CD8-positive, alpha-beta memory T cell (primary cell): ENCODE measurements around the gene LLPH. TPM values are rescaled to one million over a fixed set of nuclear protein-coding genes. Genes with fewer than 3 reads are reported as not detected.

Experiments used
- CTCF ChIA-PET: fragments of 350-600 bp; sonication (Branson Sonifier 250); formaldehyde crosslinking; loops from one replicate; lab custom pipeline; 2021; ENCODE audit warnings: antibody characterized with exemption; lab: Charles Lee
- POLR2A ChIA-PET: fragments of 350-600 bp; sonication (Branson Sonifier 250); formaldehyde crosslinking; loops from one replicate; lab custom pipeline; 2021; ENCODE audit warnings: antibody characterized with exemption; lab: Charles Lee
- DNase-seq, 5 donors: peaks; one replicate each; pipeline versions ENCODE4 v3.0.0 to v3.0.0-alpha.2; 2020 to 2022; ENCODE audit warnings: mixed read lengths in 1 of 5
- H3K27ac ChIP-seq: one replicate; pipeline ENCODE4 v1.7.0; 2013; ENCODE audit warnings: low read depth, mild to moderate bottlenecking, low read length, moderate library complexity
- H3K27me3 ChIP-seq: 2 replicates; pipeline ENCODE4 v1.7.0; 2013; ENCODE audit warnings: low read length, mild to moderate bottlenecking; ENCODE audit not compliant: insufficient read depth, poor library complexity, severe bottlenecking
- H3K36me3 ChIP-seq: 2 replicates; pipeline ENCODE4 v1.7.0; 2013; ENCODE audit warnings: mild to moderate bottlenecking, low read length, moderate library complexity; ENCODE audit not compliant: insufficient read depth
- H3K4me1 ChIP-seq: 2 replicates; pipeline ENCODE4 v1.7.0; 2013; ENCODE audit warnings: mild to moderate bottlenecking, low read length, moderate library complexity; ENCODE audit not compliant: insufficient read depth
- H3K4me3 ChIP-seq: 2 replicates; pipeline ENCODE4 v1.7.0; 2013; ENCODE audit warnings: mild to moderate bottlenecking, low read length
- H3K9me3 ChIP-seq: 2 replicates; pipeline ENCODE4 v1.7.0; 2013; ENCODE audit warnings: mild to moderate bottlenecking, low read length
- H3K27ac Mint-ChIP-seq, 8 donors: one replicate each; pipeline ENCODE4 v1.8.0; 2020 to 2021; ENCODE audit warnings: mixed read lengths in 8 of 8, mild to moderate bottlenecking in 6 of 8, inconsistent platforms in 3 of 8, moderate library complexity in 3 of 8
- H3K27me3 Mint-ChIP-seq, 2 donors: one replicate each; pipeline ENCODE4 v1.8.0; 2020 to 2021; ENCODE audit warnings: mixed read lengths in 2 of 2, mild to moderate bottlenecking in 1 of 2, moderate library complexity in 1 of 2
- H3K36me3 Mint-ChIP-seq, 3 donors: one replicate each; pipeline ENCODE4 v1.8.0; 2020 to 2021; ENCODE audit warnings: mixed read lengths in 3 of 3, inconsistent platforms in 1 of 3, mild to moderate bottlenecking in 1 of 3
- H3K4me1 Mint-ChIP-seq, 3 donors: one replicate each; pipeline ENCODE4 v1.8.0; 2020 to 2021; ENCODE audit warnings: mixed read lengths in 3 of 3, inconsistent platforms in 1 of 3, mild to moderate bottlenecking in 1 of 3
- H3K4me3 Mint-ChIP-seq, 7 donors: one replicate each; pipeline ENCODE4 v1.8.0; 2020 to 2021; ENCODE audit warnings: mixed read lengths in 7 of 7, mild to moderate bottlenecking in 6 of 7, moderate library complexity in 4 of 7, inconsistent platforms in 2 of 7
- H3K9me3 Mint-ChIP-seq, 5 donors: one replicate each; pipeline ENCODE4 v1.8.0; 2020 to 2022; ENCODE audit warnings: mixed read lengths in 5 of 5, mild to moderate bottlenecking in 3 of 5, moderate library complexity in 2 of 5, inconsistent platforms in 1 of 5
- polyA plus RNA-seq: library from polyadenylated mRNA; unstranded; fragments of 300-500 nt; fragmentation: Illumina TruSeq; gene quantifications from one replicate; pipeline ENCODE4 v1.2.3, GENCODE V29; 2021
- total RNA-seq, 2 experiments: library from RNA; stranded (reverse); gene quantifications; one replicate each; pipeline ENCODE4 v1.2.3, GENCODE V29; 2021

Gene LLPH
- total and polyA plus RNA-seq, 3 experiments from 2014 or later: 45.7 to 49.3 (median 47.7) TPM

DNA sequence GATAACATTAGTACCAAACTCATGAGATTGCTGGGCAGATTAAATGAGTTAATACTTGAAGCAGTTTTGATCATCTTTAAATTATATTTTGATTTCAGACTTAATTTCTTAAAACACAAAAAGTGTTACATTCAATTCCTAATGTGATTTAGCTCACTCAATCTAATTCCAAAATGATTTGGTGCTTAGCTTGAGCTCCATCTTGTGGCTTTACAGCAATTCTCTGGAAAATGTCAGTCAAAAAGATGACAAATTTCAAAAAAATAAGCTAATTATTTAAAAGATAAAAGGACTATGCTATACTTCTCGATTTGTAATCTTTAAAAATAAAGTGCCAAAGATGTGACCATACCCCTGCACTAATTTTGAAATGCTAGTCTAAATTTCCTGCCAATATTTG lies 10.1 kb downstream of the LLPH start:
- no peak for DNase-seq
- Mint-ChIP-seq H3K27ac (peak overlapping the region in 2 of 8 donors; percentile 36 to 73), H3K9me3 (no peaks in the 10 kb centered on the region), H3K36me3 (peaks cover 5 to 54% (median 22%) of the 10 kb centered on the region in 3 donors), H3K4me3 (no peak overlapping the region), H3K27me3 (no peaks in the 10 kb centered on the region), H3K4me1 (peaks cover 24 to 30% (median 25%) of the 10 kb centered on the region in 3 donors)
- H3K27ac ChIP-seq: no peak overlapping the region
- POLR2A ChIA-PET: no interaction called here
- no peak overlapping the region for H3K4me3 ChIP-seq
- no peaks in the 10 kb centered on the region for H3K27me3 ChIP-seq
- CTCF ChIA-PET: interaction anchor here (1.3 to 1.7 kb wide), 3 partner anchors 10 to 49 kb away, joined by 3 to 5 read pairs (median 3); partner anchors contain the start of genes LLPH and TMBIM4
- no peaks in the 10 kb centered on the region for H3K9me3 ChIP-seq
- peaks cover 19% of the 10 kb centered on the region for H3K36me3 ChIP-seq
- peaks cover 7% of the 10 kb centered on the region for H3K4me1 ChIP-seq

DNA sequence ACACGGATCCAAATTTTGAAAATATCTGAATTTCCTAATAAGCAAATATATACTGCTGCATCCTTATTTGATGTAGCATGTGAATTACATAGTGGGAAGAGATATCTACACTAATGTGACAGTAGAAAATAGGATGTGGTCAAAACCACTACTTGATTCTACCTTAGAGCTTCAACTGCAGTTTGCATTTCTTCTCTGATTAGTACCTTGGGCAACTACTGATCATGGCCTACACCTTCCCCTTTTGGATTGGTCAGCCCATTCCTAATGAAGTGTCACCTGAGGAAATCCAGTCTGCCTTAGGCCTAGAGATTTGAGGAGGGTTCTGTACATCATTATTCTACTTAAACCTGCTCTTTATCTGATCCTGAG lies 10.7 kb downstream of the LLPH start:
- Histone ChIP-seq H3K27ac (no peak overlapping the region), H3K27me3 (no peaks in the 10 kb centered on the region), H3K4me1 (peaks cover 7% of the 10 kb centered on the region), H3K36me3 (peaks cover 13% of the 10 kb centered on the region), H3K9me3 (no peaks in the 10 kb centered on the region), H3K4me3 (no peak overlapping the region)
- Mint-ChIP-seq H3K4me1 (peaks cover 19 to 24% (median 19%) of the 10 kb centered on the region in 3 donors), H3K27ac (peak overlapping the region in 3 of 8 donors; percentile 23 to 73 (median 37)), H3K9me3 (no peaks in the 10 kb centered on the region), H3K27me3 (no peaks in the 10 kb centered on the region), H3K36me3 (peaks cover under 1 to 47% (median 18%) of the 10 kb centered on the region in 3 donors), H3K4me3 (no peak overlapping the region)
- ChIA-PET CTCF (interaction anchor here (1.3 to 1.7 kb wide), 3 partner anchors 11 to 50 kb away, joined by 3 to 5 read pairs (median 3); partner anchors contain the start of genes LLPH and TMBIM4), POLR2A (no interaction called here)
- DNase-seq: no peak

GRCh38 chr12:66119229-66119869 lies 11.2 kb downstream of the LLPH start:
- Histone ChIP-seq H3K36me3 (peaks cover 9% of the 10 kb centered on the region), H3K9me3 (no peaks in the 10 kb centered on the region), H3K27me3 (no peaks in the 10 kb centered on the region), H3K27ac (no peak overlapping the region), H3K4me3 (no peak overlapping the region), H3K4me1 (peaks cover 7% of the 10 kb centered on the region)
- POLR2A ChIA-PET: no interaction called here
- CTCF ChIA-PET: interaction anchor here (1.4 kb wide), 1 partner anchor 11 kb away, joined by 3 read pairs; no protein-coding TSS in a partner anchor
- H3K9me3 Mint-ChIP-seq: no peaks in the 10 kb centered on the region
- no peak for DNase-seq
- no peak overlapping the region for H3K4me3 Mint-ChIP-seq
- no peaks in the 10 kb centered on the region for H3K27me3 Mint-ChIP-seq
- H3K36me3 Mint-ChIP-seq: peaks cover 0 to 42% (median 15%) of the 10 kb centered on the region in 3 donors
- peak overlapping the region in 1 of 8 donors; percentile 37 for H3K27ac Mint-ChIP-seq
- peaks cover 15 to 19% (median 16%) of the 10 kb centered on the region in 3 donors for H3K4me1 Mint-ChIP-seq

DNA sequence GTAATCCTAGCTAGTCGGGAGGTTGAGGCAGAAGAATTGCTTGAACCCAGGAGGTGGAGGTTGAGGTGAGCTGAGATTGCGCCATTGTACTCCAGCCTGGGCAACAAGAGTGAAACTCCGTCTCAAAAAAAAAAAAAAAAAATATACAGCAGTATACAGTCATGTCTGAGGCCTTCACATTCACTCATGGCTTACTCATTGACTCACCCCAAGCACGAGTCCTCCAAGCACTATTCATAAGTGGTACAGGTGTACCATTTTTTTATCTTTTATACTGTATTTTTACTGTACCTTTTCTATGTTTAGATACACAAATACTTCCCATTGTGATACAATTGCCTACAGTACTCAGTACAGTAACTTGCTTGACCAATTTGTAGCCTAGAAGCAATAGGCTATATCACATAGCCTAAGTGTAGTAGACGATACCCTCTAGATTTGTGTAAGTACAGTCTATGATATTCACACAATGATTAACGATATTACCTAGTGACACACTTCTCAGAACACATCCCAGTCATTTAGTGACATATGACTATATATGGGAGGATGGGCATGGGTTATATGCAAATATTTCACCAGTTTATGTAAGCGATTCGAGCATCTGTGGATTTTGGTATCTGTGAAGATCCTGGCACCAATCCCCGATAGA lies 12.2 kb downstream of the LLPH start:
- Histone ChIP-seq H3K27ac (no peak overlapping the region), H3K27me3 (no peaks in the 10 kb centered on the region), H3K9me3 (no peaks in the 10 kb centered on the region), H3K36me3 (peaks cover 4% of the 10 kb centered on the region), H3K4me3 (no peak overlapping the region), H3K4me1 (peaks cover 7% of the 10 kb centered on the region)
- ChIA-PET POLR2A (no interaction called here), CTCF (no interaction called here)
- no peak for DNase-seq
- peaks cover 0 to 33% (median 8%) of the 10 kb centered on the region in 3 donors for H3K36me3 Mint-ChIP-seq
- no peak overlapping the region for H3K4me3 Mint-ChIP-seq
- H3K9me3 Mint-ChIP-seq: peaks cover 0 to 2% (median 0%) of the 10 kb centered on the region in 5 donors
- peaks cover 11 to 16% (median 12%) of the 10 kb centered on the region in 3 donors for H3K4me1 Mint-ChIP-seq
- no peak overlapping the region for H3K27ac Mint-ChIP-seq
- H3K27me3 Mint-ChIP-seq: no peaks in the 10 kb centered on the region

DNA sequence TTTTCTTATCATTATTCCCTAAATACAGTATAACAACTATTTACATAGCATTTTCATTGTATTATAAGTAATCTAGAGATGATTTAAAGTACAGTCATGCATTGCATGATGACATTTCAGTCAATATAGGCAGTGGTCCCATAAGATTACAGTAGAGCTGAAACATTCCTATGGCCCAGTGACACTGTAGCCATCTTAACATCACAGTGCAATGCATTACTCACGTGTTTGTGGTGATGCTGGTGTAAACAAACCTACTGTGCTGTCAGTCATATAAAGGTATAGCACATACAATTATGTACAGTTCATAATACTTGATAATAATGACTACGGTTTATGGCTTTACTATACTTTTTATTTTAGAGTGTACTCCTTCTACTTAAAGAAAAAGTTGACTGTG lies 13.3 kb downstream of the LLPH start:
- Histone ChIP-seq H3K27me3 (no peaks in the 10 kb centered on the region), H3K27ac (no peak overlapping the region), H3K4me3 (no peak overlapping the region), H3K4me1 (peaks cover 7% of the 10 kb centered on the region), H3K36me3 (peaks cover 3% of the 10 kb centered on the region), H3K9me3 (no peaks in the 10 kb centered on the region)
- CTCF ChIA-PET: interaction anchor here (1.4 kb wide), 1 partner anchor 9 kb away, joined by 4 read pairs; no protein-coding TSS in a partner anchor
- DNase-seq: no peak
- Mint-ChIP-seq H3K4me1 (peaks cover 11 to 16% (median 12%) of the 10 kb centered on the region in 3 donors), H3K36me3 (peaks cover 0 to 22% (median 7%) of the 10 kb centered on the region in 3 donors), H3K27ac (no peak overlapping the region), H3K4me3 (no peak overlapping the region), H3K27me3 (no peaks in the 10 kb centered on the region), H3K9me3 (peaks cover 0 to 2% (median 0%) of the 10 kb centered on the region in 5 donors)
- POLR2A ChIA-PET: no interaction called here

DNA sequence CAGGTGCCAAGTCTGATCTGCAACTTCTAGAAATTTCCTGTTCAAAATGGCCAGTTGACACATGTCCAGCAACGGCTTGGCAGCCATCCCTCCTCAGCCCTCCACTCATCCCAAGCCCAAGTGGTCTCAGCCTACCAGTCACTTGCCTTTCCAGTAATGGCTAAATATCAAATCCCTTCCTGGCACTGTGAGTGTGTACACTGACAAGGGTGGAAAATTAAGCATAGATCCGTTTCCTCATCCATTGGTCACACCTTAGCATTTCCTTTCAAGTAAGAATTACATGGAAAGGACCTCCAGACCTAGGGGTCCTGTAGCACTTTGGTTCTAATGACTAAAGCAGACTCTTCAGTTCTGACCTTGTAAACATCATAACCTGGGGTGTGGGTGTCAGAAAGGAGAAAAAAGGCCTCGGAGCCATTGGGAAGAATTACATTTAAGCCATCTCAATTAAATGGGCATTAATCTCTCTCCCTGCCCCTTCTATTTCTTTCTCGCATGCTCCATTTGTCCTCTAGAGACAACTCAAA lies 15.4 kb downstream of the LLPH start:
- H3K27ac ChIP-seq: no peak overlapping the region
- Mint-ChIP-seq H3K9me3 (peaks cover 0 to 2% (median 0%) of the 10 kb centered on the region in 5 donors), H3K27ac (no peak overlapping the region), H3K4me3 (no peak overlapping the region), H3K4me1 (peaks cover 8 to 10% (median 9%) of the 10 kb centered on the region in 3 donors), H3K27me3 (no peaks in the 10 kb centered on the region), H3K36me3 (peaks cover 0 to 11% (median 3%) of the 10 kb centered on the region in 3 donors)
- POLR2A ChIA-PET: no interaction called here
- no peaks in the 10 kb centered on the region for H3K36me3 ChIP-seq
- no peaks in the 10 kb centered on the region for H3K27me3 ChIP-seq
- CTCF ChIA-PET: no interaction called here
- H3K4me1 ChIP-seq: peaks cover 6% of the 10 kb centered on the region
- no peaks in the 10 kb centered on the region for H3K9me3 ChIP-seq
- no peak for DNase-seq
- H3K4me3 ChIP-seq: no peak overlapping the region

- no peaks in the 10 kb centered on the region for H3K9me3 ChIP-seq
- no peaks in the 10 kb centered on the region for H3K4me1 Mint-ChIP-seq
- CTCF ChIA-PET: no interaction called here
- H3K36me3 ChIP-seq: no peaks in the 10 kb centered on the region
- H3K9me3 Mint-ChIP-seq: peaks cover 0 to 2% (median 0%) of the 10 kb centered on the region in 5 donors
- no peaks in the 10 kb centered on the region for H3K4me1 ChIP-seq
- H3K4me3 Mint-ChIP-seq: no peak overlapping the region
- H3K36me3 Mint-ChIP-seq: peaks cover 0 to 2% (median 1%) of the 10 kb centered on the region in 3 donors
- no peak for DNase-seq
- POLR2A ChIA-PET: no interaction called here
- no peak overlapping the region for H3K4me3 ChIP-seq
- H3K27me3 Mint-ChIP-seq: no peaks in the 10 kb centered on the region
- H3K27ac Mint-ChIP-seq: no peak overlapping the region
- H3K27ac ChIP-seq: no peak overlapping the region
- H3K27me3 ChIP-seq: no peaks in the 10 kb centered on the region
These were observed 17.1 kb downstream of the LLPH start for GRCh38 chr12:66113471-66113870.

GRCh38 chr12:66111605-66112004 lies 18.9 kb downstream of the LLPH start:
- no peak overlapping the region for H3K4me3 ChIP-seq
- no peak overlapping the region for H3K4me3 Mint-ChIP-seq
- DNase-seq: no peak
- peaks cover 3 to 6% of the 10 kb centered on the region in 2 donors for H3K27me3 Mint-ChIP-seq
- H3K9me3 Mint-ChIP-seq: peaks cover 0 to 2% (median 0%) of the 10 kb centered on the region in 5 donors
- CTCF ChIA-PET: no interaction called here
- H3K36me3 ChIP-seq: no peaks in the 10 kb centered on the region
- POLR2A ChIA-PET: no interaction called here
- H3K27me3 ChIP-seq: no peaks in the 10 kb centered on the region
- H3K4me1 Mint-ChIP-seq: peaks cover 3 to 6% (median 4%) of the 10 kb centered on the region in 3 donors
- H3K9me3 ChIP-seq: no peaks in the 10 kb centered on the region
- H3K27ac ChIP-seq: no peak overlapping the region
- no peak overlapping the region for H3K27ac Mint-ChIP-seq
- H3K36me3 Mint-ChIP-seq: peaks cover 0 to 1% (median 0%) of the 10 kb centered on the region in 3 donors
- no peaks in the 10 kb centered on the region for H3K4me1 ChIP-seq
